ENCODE results near the gene GMPPA.

DNA sequence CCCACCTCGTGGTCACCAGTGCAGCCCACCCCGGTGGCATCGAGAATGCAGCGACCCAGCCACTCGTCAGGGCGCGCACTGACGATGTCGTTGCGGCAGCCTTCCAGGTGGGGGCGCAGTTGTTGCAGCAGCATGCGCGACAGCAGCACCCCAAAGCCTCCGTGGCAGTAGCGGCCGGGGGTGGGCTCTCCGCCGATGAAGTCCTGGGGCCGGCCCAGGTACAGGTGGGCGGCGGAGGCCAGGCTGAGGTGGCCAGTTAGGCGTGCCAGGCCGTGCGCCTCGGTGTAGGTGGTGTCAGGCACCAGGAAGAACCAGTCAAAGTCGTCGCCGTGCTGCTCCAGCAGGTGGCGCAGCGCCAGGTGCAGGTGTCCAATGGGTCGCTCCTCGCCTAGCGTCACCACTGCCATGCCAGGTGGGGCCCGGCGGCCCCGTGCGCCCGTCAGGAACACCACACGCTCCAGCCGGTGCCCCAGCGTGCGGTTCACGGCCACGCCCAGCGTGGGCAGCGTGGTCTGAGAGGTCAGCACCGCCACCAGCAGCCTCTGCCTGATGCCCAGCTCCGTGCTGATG lies 43.0 kb downstream of the GMPPA start:
- TF ChIP-seq NR2F2 (IDR thresholded peaks at IDR 0.05) (no peak), JUND (IDR thresholded peaks at IDR 0.05) (no peak)

Measured in liver (tissue), 2 donors.